ENCODE measurements around the gene PPP1R8.

The PPP1R8 gene

GRCh38 chr1:27894521-27894920 is 63.9 kb downstream of the PPP1R8 start:
- DNase-seq (ENCODE audit: low read depth), result no peak
